CD4-positive, CD25-positive, alpha-beta regulatory T cell (primary cell): ENCODE data around the gene POU3F3. TPM values are rescaled to one million over a fixed set of nuclear protein-coding genes. Genes with fewer than 3 reads are reported as not detected.

Experiments used
- ATAC-seq, 2 donors: fragments of 150-1000 bp; cut with Tn5 transposase; one replicate each; pipeline ENCODE4 v1.10.0; 2021; ENCODE audit warnings: low read depth in 2 of 2, moderate number of reproducible peaks in 2 of 2, moderate library complexity in 1 of 2
- DNase-seq, 3 donors: peaks; one replicate each; pipeline versions ENCODE4 v3.0.0 to v3.0.0-alpha.2; 2012 to 2022; ENCODE audit warnings: mixed read lengths in 1 of 3
- H3K27ac ChIP-seq: one replicate; pipeline ENCODE4 v1.7.0; 2013; ENCODE audit warnings: mild to moderate bottlenecking, low read length; ENCODE audit not compliant: insufficient read depth, poor library complexity, severe bottlenecking
- H3K27me3 ChIP-seq: one replicate; pipeline ENCODE4 v1.7.0; 2013; ENCODE audit warnings: low read length; ENCODE audit not compliant: control insufficient read depth, insufficient read depth
- H3K36me3 ChIP-seq: one replicate; pipeline ENCODE4 v1.7.0; 2013; ENCODE audit warnings: mild to moderate bottlenecking, low read length, moderate library complexity; ENCODE audit not compliant: control insufficient read depth, insufficient read depth
- H3K4me1 ChIP-seq: 2 replicates; pipeline ENCODE4 v1.7.0; 2013; ENCODE audit warnings: mild to moderate bottlenecking, low read length; ENCODE audit not compliant: insufficient read depth, control insufficient read depth, poor library complexity, severe bottlenecking
- H3K4me3 ChIP-seq: one replicate; pipeline ENCODE4 v1.7.0; 2013; ENCODE audit warnings: low read depth, mild to moderate bottlenecking, low read length, moderate library complexity
- H3K9me3 ChIP-seq, 2 experiments: 1 replicate in 1 of 2; 2 replicates in 1 of 2; pipeline ENCODE4 v1.7.0; 2013; ENCODE audit warnings: low read length in 2 of 2, mild to moderate bottlenecking in 1 of 2, moderate library complexity in 1 of 2; ENCODE audit not compliant: control insufficient read depth in 2 of 2
- H3K27ac Mint-ChIP-seq, 3 donors: one replicate each; pipeline ENCODE4 v1.8.0; 2020 to 2022; ENCODE audit warnings: mild to moderate bottlenecking in 3 of 3, mixed read lengths in 3 of 3, moderate library complexity in 2 of 3
- H3K27me3 Mint-ChIP-seq: one replicate; pipeline ENCODE4 v1.8.0; 2022; ENCODE audit warnings: mild to moderate bottlenecking, mixed read lengths
- H3K36me3 Mint-ChIP-seq: one replicate; pipeline ENCODE4 v1.8.0; 2020; ENCODE audit warnings: mixed read lengths
- H3K4me1 Mint-ChIP-seq, 4 donors: one replicate each; pipeline ENCODE4 v1.8.0; 2020 to 2022; ENCODE audit warnings: mixed read lengths in 4 of 4, mild to moderate bottlenecking in 1 of 4
- H3K4me3 Mint-ChIP-seq, 4 donors: one replicate each; pipeline ENCODE4 v1.8.0; 2020 to 2022; ENCODE audit warnings: mild to moderate bottlenecking in 4 of 4, mixed read lengths in 4 of 4, moderate library complexity in 3 of 4
- H3K9me3 Mint-ChIP-seq, 7 donors: one replicate each; pipeline ENCODE4 v1.8.0; 2020 to 2022; ENCODE audit warnings: mixed read lengths in 7 of 7, mild to moderate bottlenecking in 3 of 7, moderate library complexity in 2 of 7
- polyA plus RNA-seq, 4 donors: library from polyadenylated mRNA; unstranded; fragments of 300-500 nt; fragmentation: Illumina TruSeq; gene quantifications; one replicate each; pipeline ENCODE4 v1.2.3, GENCODE V29; 2021
- total RNA-seq: library from RNA; stranded (reverse); gene quantifications from one replicate; pipeline ENCODE4 v1.2.3, GENCODE V29; 2022

The POU3F3 gene
- total and polyA plus RNA-seq, 5 donors from 2014 or later: not detected

DNA sequence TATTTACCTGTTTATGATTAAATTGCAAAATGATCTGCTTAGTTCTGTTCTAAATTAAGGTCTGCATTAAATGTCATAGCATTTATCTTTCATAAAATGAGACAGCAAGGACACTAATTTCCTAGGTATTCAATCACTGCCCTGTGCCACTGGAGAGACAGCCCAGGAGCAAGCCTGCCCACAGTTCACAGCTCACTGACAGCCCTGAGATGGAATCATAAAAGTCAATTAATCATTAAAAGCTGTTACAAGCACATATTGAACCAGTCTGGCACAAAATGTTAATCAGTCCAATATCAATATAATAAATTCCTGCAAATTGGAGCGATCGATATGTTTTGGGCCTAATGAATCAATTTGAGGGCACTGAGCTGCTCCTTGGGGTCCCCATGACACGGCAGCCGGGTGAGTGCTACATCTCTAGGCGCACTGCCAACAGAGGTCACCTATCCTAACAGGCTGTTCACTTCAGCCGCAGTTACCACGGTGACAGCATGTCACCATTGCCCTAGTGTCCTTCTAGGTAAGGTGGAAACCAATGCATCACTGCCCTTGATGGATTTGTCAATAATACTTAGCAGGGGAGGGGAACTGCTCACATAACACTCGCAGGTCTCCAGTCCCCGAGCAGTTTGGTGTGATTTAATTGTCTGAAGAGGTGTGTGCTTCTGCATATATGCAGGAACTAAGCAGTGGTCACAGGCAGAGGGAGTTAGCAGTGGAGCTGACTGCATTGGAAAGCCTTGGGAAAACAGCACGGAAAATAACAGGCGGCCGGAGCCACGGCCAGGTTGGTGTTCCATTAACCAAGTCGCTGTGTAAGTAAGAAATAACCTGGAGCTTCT, 47.3 kb downstream of the POU3F3 start:
- ATAC-seq (no peak), DNase-seq (no peak)
- Histone ChIP-seq H3K36me3 (no peaks in the 10 kb centered on the region), H3K27ac (no peak overlapping the region), H3K4me3 (no peak overlapping the region), H3K9me3 (no peaks in the 10 kb centered on the region), H3K4me1 (no peaks in the 10 kb centered on the region), H3K27me3 (no peaks in the 10 kb centered on the region)
- no peaks in the 10 kb centered on the region for H3K27me3 Mint-ChIP-seq
- H3K4me1 Mint-ChIP-seq: no peaks in the 10 kb centered on the region
- no peak overlapping the region for H3K27ac Mint-ChIP-seq
- H3K36me3 Mint-ChIP-seq: no peaks in the 10 kb centered on the region
- H3K4me3 Mint-ChIP-seq: no peak overlapping the region
- H3K9me3 Mint-ChIP-seq: no peaks in the 10 kb centered on the region

DNA sequence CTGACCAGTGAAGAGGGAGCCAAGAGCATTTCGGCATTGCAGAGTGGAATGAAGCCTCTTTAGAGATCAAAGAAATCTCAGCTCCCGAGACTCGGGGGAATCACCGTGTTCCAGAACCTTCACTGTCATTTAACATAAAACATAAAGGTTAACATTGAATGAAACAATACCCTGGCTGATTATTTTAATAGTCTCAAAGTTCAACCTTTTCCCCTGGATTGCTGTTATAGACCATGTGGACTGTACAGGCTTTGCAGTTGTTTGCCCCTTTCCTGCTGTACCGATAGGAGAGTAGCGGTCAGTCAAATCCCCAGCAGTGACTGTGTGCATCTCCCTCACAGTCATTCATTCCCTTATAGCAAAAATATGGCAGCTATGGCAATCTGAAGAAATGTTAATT, 48.4 kb downstream of the POU3F3 start:
- Mint-ChIP-seq H3K4me3 (no peak overlapping the region), H3K4me1 (no peaks in the 10 kb centered on the region), H3K27ac (no peak overlapping the region), H3K9me3 (no peaks in the 10 kb centered on the region), H3K36me3 (no peaks in the 10 kb centered on the region), H3K27me3 (peaks cover 8% of the 10 kb centered on the region)
- Histone ChIP-seq H3K27me3 (no peaks in the 10 kb centered on the region), H3K27ac (no peak overlapping the region), H3K4me3 (no peak overlapping the region), H3K9me3 (no peaks in the 10 kb centered on the region), H3K4me1 (no peaks in the 10 kb centered on the region), H3K36me3 (no peaks in the 10 kb centered on the region)
- no peak for ATAC-seq
- DNase-seq: no peak

Other genes starting within 250 kb of the POU3F3 start
- 13.2 TPM for gene MRPS9, start 184.0 kb downstream of the POU3F3 start, total RNA-seq
- gene MRPS9, start 184.0 kb downstream of the POU3F3 start, polyA plus RNA-seq: 10 to 100 TPM; 27.5 to 39.6 (median 34.0) TPM